Right cardiac atrium (tissue), 5 donors: Measurements from ENCODE around the gene HSPH1. TPM values are rescaled to one million over a fixed set of nuclear protein-coding genes. Genes with fewer than 3 reads are reported as not detected.

Source experiments
- ATAC-seq, 2 donors: fragments of 200-7000 bp; cut with Tn5 transposase; one replicate each; pipeline versions ENCODE4 v1.8.0 to v1.9.1; 2020; ENCODE audit warnings: moderate library complexity in 2 of 2, mild to moderate bottlenecking in 1 of 2
- DNase-seq, 3 donors: peaks; one replicate each; pipeline ENCODE4 v3.0.0-alpha.2; 2020
- H3K27ac ChIP-seq: one replicate; pipeline ENCODE4 v1.5.1; 2013; ENCODE audit warnings: mild to moderate bottlenecking, low read length, control low read depth, moderate library complexity
- H3K27me3 ChIP-seq: one replicate; pipeline ENCODE4 v1.6.1; 2013; ENCODE audit not compliant: control insufficient read depth, insufficient read depth
- H3K4me1 ChIP-seq: one replicate; pipeline ENCODE4 v1.6.1; 2013; ENCODE audit warnings: low read length; ENCODE audit not compliant: control insufficient read depth, insufficient read depth
- H3K4me3 ChIP-seq: one replicate; pipeline ENCODE4 v1.5.1; 2013; ENCODE audit warnings: low read length, control low read depth
- H3K9me3 ChIP-seq: one replicate; pipeline ENCODE4 v1.6.1; 2013; ENCODE audit warnings: low read length; ENCODE audit not compliant: control insufficient read depth
- WGBS: extraction: QIAGEN DNeasy Blood & Tissue Kit; methylation state at CpG from one replicate; pipeline ENCODE4 v1.1.7; 2013; 5-methylcytosine and 5-hydroxymethylcytosine counted together
- intact Hi-C, 4 donors: fragments of 100-400 bp; cut with DNase I; formaldehyde crosslinking; loops; one replicate each; pipeline versions ENCODE4 v1.11.0 to v1.14.0; 2022 to 2023
- long read RNA-seq, 4 donors: library from polyadenylated mRNA; unstranded; transcript quantifications; one replicate each; pipeline ENCODE4 v2.0.0, GENCODE V29; 2020 to 2021
- polyA plus RNA-seq: library from polyadenylated mRNA; stranded (reverse); fragments of 200-250 nt; gene quantifications from one replicate; pipeline ENCODE4 v1.2.3, GENCODE V29; 2013
- total RNA-seq, 4 donors: library from RNA; stranded (reverse); fragmentation: NEBNext Ultra II Directional; extraction: Animal tissue kit (Norgen Biotek cat#: 25700); gene quantifications; one replicate each; pipeline ENCODE4 v1.2.1, GENCODE V29; 2021
- donor health status: healthy with polysubstance abuse.
- donor health status: DM: no; HTN: yes; CAD: no.
- donor health status: DM: no; HTN: no; CAD: no.
- donor health status: DM: no; HTN: yes; CAD: no; lungs with severe emphysema.
- donor health status: DM: yes; HTN: yes; CAD: no.

The HSPH1 gene
- total RNA-seq (100 to 1,000 TPM in 1 of 4 donors, 10 to 100 TPM in 3; 44.5 to 108 (median 71.6) TPM), polyA plus RNA-seq (42.1 TPM)
- long read RNA-seq, donor 1, full-length matches to known transcripts = 213 of 322 reads
- long read RNA-seq, donor 1, partial matches to known transcripts = 87 of 322 reads
- long read RNA-seq, donor 1, other reads (novel, unspliced or antisense) = 22 of 322 reads
- long read RNA-seq, donor 2, full-length matches to known transcripts = 109 of 129 reads
- long read RNA-seq, donor 2, partial matches to known transcripts = 6 of 129 reads
- long read RNA-seq, donor 2, other reads (novel, unspliced or antisense) = 14 of 129 reads
- long read RNA-seq, donor 3, full-length matches to known transcripts = 100 of 361 reads
- long read RNA-seq, donor 3, partial matches to known transcripts = 242 of 361 reads
- long read RNA-seq, donor 3, other reads (novel, unspliced or antisense) = 19 of 361 reads
- long read RNA-seq, donor 4, full-length matches to known transcripts = 45 of 60 reads
- long read RNA-seq, donor 4, partial matches to known transcripts = 4 of 60 reads
- long read RNA-seq, donor 4, other reads (novel, unspliced or antisense) = 11 of 60 reads

DNA sequence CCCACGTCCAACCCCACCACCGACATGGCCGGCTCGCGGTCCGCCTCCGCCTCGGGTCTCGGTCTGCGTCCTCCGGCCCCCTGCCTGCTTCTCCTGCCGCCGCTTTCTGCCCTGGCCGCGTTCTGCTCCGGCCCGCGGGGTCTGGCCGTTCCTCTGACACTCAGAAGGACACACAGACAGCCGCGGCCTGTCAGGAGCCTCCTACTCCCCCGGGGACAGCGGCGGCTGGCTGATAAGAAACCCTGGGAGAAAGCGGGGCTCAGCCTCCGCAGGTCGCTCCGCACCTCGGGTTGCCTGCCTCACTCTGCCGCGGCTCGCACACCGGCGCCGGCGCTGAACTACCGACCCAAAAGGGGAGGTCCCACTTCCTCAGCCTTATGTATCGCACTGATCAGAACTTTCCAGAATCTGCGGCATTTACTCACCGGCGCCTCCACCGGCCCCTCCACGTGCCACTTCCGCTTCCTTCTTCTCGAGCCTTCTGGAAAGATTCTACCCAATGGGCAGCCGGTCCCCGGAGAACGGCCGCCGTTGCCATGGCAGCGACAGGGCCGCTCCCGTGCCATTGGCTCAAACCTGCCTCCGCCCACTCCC is at the start of gene HSPH1:
Gene HSPH1 (minus strand): TSS at position 348 of the 594 bp plus-strand sequence. CDS start 322 bp downstream, at position 26.
- DNase-seq (peak; percentile 99 to 100 (median 100)), ATAC-seq (peak; percentile 98)
- H3K27ac ChIP-seq = peak within 1 kb of the TSS; percentile 74
- intact Hi-C loops = no loop called here
- H3K27me3 ChIP-seq = no peaks in the 10 kb centered on the region
- peak within 1 kb of the TSS; percentile 76 for H3K4me3 ChIP-seq
- no peaks in the 10 kb centered on the region for H3K9me3 ChIP-seq
- H3K4me1 ChIP-seq = no peaks in the 10 kb centered on the region
- under 1% methylated on average over 54 of the region's 54 CpGs for WGBS

DNA sequence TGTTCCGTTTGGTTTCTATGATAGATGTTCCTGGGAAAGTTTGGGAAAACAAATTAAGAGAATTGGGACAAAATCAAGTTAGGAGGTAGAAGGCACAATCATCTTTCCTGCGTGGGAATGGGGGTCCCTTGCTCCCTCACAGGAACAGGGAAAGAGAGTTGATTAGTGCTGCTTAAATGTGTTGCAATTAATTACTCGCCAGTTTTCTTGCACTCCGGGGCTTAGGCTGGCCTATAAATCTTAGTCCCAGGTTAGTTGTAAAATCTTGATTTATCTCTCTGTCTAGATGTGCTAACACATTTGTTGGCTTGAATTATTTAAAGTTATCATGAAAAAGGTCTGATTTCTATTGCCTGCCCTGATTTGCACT is 48.1 kb upstream of the HSPH1 start:
- Histone ChIP-seq H3K9me3 (no peaks in the 10 kb centered on the region), H3K4me1 (peaks cover 12% of the 10 kb centered on the region), H3K27ac (peak overlapping the region; percentile 95), H3K27me3 (no peaks in the 10 kb centered on the region), H3K4me3 (no peak overlapping the region)
- DNase-seq (no peak), ATAC-seq (peak in 1 of 2 donors; percentile 8)
- intact Hi-C loops = no loop called here
- WGBS = 25% methylated on average over 4 of the region's 4 CpGs

DNA sequence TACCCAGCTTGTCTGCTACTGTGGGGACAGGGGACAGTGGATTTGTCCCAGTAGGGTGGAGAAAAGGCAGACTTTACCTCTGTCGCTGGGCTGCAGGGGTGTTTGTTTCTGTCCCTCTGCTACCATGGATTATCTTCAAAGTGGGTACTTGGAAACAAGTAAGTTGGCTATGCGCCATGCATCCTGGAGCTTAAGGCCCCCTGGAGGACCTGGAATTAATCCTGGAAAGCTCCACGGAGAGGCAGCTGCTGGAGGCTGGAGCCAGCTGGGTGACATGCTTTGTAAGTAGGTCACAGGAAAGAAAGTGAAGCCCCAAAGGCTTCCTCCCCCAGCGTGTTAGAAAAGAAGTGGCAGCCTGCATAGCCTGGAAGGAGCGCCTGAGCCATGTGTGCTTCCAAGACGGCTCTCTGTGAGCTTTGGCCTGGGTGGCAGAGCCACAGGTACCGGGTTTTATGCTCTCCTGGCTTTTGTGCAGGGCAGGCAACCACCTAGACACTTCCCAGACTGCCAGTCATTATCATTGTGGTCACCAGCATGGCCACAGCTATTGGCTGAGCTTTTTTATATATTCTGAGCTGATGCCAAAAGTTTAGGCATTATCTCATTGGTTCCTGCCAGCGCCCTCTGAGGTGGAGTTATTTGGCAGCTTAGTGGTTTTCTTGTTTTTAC is 47.6 kb upstream of the HSPH1 start:
- 13% methylated on average over 8 of the region's 8 CpGs for WGBS
- Histone ChIP-seq H3K27ac (peak overlapping the region; percentile 95), H3K27me3 (no peaks in the 10 kb centered on the region), H3K4me1 (peaks cover 16% of the 10 kb centered on the region), H3K4me3 (no peak overlapping the region), H3K9me3 (no peaks in the 10 kb centered on the region)
- intact Hi-C loops = no loop called here
- ATAC-seq = peak; percentile 78 to 81
- DNase-seq = peak; percentile 64 to 87 (median 82)

DNA sequence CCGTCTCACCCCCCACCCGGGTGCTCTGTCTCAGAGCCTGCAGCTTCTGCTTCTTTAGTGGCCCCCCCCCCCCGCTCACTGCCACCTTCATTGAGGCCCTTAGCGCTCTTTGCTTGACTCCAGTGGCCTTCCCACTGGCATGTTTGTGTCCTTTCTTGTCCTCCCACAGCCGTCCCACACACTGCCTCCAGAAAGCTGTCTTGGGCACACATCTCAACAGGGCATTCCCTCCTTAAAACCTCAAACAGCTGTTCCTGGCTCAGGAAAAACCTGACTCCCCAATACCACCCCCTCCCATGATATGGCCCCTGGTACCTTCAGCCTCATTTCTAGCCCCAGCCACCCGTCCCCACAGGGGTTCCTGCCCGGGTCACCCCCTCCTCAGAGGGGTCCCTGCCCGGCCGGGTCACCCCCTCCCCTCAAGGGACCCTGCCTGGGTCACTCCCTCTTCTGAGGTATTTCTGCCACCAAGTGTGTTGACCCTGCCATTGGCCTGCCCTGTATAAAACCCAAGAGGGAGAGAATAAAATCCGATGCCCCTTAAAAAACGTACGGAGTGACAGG is 46.9 kb upstream of the HSPH1 start:
- ATAC-seq = peak in 1 of 2 donors; percentile 6
- Histone ChIP-seq H3K27me3 (no peaks in the 10 kb centered on the region), H3K4me1 (peaks cover 16% of the 10 kb centered on the region), H3K27ac (peak overlapping the region; percentile 95), H3K4me3 (no peak overlapping the region), H3K9me3 (no peaks in the 10 kb centered on the region)
- intact Hi-C loops = no loop called here
- WGBS = 53% methylated on average over 12 of the region's 12 CpGs
- DNase-seq = peak in 1 of 3 donors; percentile 53

DNA sequence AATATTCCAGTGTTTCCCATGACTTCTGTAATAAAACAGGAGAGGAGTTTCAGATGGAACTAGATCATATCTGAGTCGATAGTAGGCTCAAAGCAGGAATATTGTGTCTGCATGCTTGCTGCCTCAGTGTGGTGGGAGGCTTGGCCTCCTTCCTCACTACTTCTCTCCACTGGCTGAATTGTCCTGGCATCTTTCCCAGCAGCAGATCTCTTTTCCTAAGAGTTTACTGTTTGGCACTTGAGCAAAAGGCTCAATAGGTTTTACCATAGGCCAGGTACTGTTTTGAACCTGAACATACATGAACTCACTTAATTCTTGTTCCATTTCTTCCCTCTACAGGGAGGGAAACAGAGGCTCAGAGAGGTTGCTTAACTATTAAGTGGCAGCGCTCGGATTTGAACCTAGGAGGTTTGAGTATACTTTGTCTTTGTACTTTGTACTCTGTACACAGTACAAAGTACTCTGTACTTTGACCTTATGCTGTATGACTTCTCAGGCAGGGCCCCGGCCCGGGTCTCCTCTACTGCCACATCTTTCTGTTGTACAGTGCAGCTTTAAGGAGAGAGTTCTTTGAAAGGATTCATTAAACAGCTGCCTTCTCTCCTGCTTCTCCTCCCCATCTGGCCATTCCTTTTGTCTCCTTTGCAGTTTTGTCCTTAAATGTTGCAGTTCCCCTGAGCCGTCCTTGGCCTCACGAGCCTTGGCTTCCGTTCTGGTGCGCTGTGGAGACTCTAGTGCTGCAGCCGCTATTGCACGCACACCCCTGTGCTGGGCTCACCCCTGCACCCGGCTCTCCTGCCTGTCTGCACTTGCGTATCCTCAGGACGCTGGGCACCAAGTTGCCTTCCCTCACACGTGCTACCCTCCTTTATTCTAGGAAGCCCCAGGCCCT is 46.2 kb upstream of the HSPH1 start:
- ATAC-seq (peak; percentile 69 to 76), DNase-seq (peak; percentile 44 to 84 (median 83))
- Histone ChIP-seq H3K4me1 (peaks cover 16% of the 10 kb centered on the region), H3K4me3 (no peak overlapping the region), H3K27me3 (no peaks in the 10 kb centered on the region), H3K27ac (peak overlapping the region; percentile 95), H3K9me3 (no peaks in the 10 kb centered on the region)
- intact Hi-C loops = no loop called here
- 41% methylated on average over 15 of the region's 15 CpGs for WGBS

DNA sequence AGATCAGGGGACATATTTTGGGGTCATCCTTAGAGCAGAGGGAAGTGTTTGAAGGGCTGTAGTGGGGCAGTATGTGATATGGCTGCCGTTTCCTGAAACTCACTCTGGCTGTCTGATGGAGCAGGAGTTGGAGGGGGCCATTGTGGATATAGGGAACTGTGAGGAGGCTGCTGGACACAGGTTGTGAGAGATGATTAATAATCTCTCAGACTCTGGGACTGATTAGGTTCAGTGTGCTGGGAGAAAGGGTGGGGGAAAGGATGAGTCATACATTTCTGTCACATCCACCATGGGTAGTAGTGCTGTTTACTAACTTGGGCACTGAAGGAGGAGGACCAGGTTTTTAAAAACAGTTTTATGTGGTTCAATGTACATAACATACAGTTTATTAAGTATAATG is 42.9 kb upstream of the HSPH1 start:
- 59% methylated on average over 1 of the region's 1 CpG for WGBS
- H3K9me3 ChIP-seq = no peaks in the 10 kb centered on the region
- DNase-seq (no peak), ATAC-seq (peak in 1 of 2 donors; percentile 27)
- no peak overlapping the region for H3K4me3 ChIP-seq
- H3K27ac ChIP-seq = peak overlapping the region; percentile 90
- intact Hi-C loops = no loop called here
- H3K27me3 ChIP-seq = no peaks in the 10 kb centered on the region
- peaks cover 14% of the 10 kb centered on the region for H3K4me1 ChIP-seq

DNA sequence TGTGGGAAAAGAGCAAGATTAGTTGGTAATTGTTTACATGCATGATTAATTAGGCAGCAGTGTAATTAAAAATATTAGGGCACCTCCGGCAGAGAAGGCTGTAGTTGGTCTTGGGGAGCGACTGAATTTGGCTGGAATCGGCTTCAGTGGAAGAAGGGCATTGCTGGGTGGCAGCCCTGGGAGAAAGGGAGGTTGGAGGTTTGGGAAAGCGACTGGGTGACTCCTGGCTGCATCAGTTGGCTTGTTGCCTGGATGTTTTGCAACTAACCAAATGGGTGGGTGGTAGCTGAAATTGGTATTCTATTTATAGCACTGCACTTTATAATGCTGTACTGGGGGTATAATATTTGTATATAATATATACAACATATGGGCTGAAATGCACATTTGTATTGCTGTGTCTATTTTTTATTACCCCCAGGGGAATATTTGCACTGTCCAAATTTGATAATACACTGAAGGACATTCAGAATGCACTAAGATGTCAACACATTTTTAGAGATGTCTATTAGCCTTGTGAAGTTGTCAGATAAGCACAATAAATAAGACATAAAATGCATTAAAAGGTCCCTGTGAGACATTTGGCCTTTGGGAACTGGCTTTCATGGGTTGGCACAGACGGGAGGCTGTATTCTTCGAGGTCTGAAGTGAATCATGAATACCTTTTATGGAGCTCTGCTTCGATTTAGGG is 39.8 kb upstream of the HSPH1 start:
- ATAC-seq (peak; percentile 26 to 42), DNase-seq (peak; percentile 52 to 64 (median 52))
- H3K4me1 ChIP-seq = peaks cover 4% of the 10 kb centered on the region
- 35% methylated on average over 7 of the region's 7 CpGs for WGBS
- no peaks in the 10 kb centered on the region for H3K27me3 ChIP-seq
- H3K27ac ChIP-seq = peak overlapping the region; percentile 84
- no peaks in the 10 kb centered on the region for H3K9me3 ChIP-seq
- intact Hi-C loops = no loop called here
- peak overlapping the region; percentile 87 for H3K4me3 ChIP-seq

DNA sequence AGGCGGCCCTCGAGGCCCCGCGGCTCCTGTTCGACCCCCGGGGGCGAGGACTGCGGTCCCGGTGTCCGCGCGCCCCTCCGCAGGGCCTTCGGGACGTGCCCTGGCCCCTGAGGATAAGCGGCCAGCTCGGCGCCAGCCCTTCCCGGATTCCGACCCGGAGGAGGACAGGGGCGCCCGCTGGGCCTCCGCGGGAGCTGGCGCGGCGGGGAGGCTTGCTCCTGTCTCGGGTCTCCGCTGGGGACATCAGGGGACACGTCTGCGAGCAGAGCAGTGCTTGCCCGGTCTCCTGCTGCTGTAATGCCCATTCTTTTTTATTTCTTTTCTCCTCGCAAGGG is 38.9 kb upstream of the HSPH1 start:
- Histone ChIP-seq H3K27ac (peak overlapping the region; percentile 97), H3K27me3 (no peaks in the 10 kb centered on the region), H3K4me3 (peak overlapping the region; percentile 87), H3K9me3 (no peaks in the 10 kb centered on the region), H3K4me1 (peaks cover 4% of the 10 kb centered on the region)
- DNase-seq = peak; percentile 55 to 86 (median 85)
- whole genome bisulfite sequencing = under 1% methylated on average over 34 of the region's 34 CpGs
- intact Hi-C loops = no loop called here
- peak; percentile 59 to 63 for ATAC-seq

DNA sequence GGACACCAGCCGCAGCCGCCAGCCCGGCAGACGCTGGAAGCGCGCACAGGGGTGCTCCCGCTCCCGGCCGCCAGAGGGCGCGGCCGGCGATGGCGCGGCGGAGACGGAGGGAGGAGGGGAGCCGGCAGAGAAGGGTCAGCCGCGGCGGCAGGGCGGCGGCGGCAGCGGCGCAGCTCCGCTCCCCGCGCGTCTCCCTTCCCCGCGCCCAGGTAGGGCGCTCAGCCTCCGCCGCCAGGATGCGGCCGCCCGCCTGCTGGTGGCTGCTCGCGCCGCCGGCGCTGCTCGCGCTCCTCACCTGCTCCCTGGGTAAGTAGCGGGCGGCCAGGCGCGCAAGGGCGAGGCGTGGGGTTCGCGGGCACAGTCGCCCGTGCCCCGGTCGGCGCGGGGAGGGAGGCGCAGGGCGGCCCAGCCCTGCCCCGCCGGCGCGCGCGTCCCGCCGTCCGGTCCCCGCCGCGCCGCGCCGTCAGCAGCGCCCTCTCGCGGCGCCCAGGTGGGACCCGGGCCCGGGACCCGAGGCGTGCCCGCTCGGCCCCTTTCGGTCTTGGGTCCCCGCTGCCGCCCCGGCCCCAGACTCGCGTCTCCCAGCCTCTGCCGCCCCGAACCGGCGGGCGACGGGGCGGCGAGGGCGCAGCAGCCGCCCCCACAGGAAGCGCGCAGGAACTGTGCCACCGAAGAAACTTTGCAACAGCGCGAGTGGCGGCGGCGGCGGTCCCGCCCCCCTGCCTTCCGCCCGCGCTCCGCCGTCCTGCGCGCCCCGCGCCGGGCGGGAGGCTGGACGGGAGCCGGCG is 38.3 kb upstream of the HSPH1 start, which contains the start of gene B3GLCT:
Gene B3GLCT (plus strand): TSS at position 127 of the 788 bp plus-strand sequence. CDS start 110 bp downstream, at position 237.
- peak within 1 kb of the TSS; percentile 97 for H3K27ac ChIP-seq
- WGBS = under 1% methylated on average over 126 of the region's 126 CpGs
- peak within 1 kb of the TSS; percentile 87 for H3K4me3 ChIP-seq
- H3K27me3 ChIP-seq = no peaks in the 10 kb centered on the region
- DNase-seq = peak; percentile 80 to 94 (median 92)
- H3K4me1 ChIP-seq = peaks cover 4% of the 10 kb centered on the region
- peak; percentile 91 to 92 for ATAC-seq
- intact Hi-C loops = loop anchor here in 1 of 4 donors (10.0 kb wide), 1 partner anchor 225 kb away; no protein-coding TSS in a partner anchor
- no peaks in the 10 kb centered on the region for H3K9me3 ChIP-seq
